Measurements from ENCODE around the gene PRR22.

The PRR22 gene

DNA sequence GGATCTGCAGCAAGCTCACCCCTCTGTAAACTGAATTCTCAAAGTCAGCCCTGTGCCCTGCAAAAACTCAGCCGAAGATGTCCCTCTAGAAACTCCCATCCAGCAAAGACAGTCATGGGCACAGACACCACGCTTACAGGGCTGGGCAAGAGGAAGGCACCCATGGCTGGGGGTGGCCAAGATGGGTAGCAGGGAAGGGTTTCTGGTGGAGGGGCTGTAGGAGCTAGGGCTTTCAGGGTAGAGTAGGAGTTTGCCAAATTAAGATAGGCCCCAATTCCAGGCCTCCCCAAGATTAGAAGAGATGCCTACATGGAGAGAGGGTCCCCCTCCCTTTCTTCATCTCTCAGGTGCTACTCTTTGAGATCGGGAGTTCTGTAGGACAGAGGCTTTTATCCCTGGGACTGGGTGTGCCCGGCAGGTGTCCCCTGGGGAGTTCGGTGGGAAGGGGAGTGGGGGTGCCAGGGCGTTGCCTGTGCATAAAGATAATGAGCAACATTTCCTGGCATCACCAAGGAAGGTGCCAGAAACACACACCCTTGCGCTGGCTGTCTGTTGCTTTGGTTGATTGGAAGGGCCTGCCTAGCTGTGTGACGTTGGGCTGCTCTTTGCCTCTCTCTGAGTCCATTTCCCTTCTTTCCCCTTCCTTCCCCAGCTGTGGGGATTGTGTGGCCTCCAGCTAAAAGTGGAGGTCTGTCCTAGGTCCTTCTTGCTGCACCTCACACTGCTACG is 29.7 kb upstream of the PRR22 start:
- DNase-seq (ENCODE audit: low read depth in 2 of 2) = no peak

DNA sequence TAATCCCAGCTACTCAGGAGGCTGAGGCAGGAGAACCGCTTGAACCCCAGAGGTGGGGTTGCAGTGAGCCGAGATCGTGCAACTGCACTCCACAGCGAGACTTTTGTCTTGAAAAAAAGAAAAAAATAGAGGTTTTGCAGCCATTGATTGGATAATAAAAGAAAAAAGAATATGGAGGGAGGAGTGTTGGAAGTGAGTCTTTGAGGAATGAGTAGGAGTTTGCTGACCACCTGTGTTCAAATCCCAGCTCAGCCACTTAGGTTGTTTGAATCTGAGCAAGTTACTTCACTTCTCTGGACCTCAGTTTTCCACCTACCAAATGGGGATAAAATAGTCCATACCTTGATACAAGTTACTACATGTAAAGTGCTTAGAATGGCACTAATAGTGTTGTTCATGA is 26.6 kb upstream of the PRR22 start:
- no peak for DNase-seq (ENCODE audit: low read depth in 2 of 2)

DNA sequence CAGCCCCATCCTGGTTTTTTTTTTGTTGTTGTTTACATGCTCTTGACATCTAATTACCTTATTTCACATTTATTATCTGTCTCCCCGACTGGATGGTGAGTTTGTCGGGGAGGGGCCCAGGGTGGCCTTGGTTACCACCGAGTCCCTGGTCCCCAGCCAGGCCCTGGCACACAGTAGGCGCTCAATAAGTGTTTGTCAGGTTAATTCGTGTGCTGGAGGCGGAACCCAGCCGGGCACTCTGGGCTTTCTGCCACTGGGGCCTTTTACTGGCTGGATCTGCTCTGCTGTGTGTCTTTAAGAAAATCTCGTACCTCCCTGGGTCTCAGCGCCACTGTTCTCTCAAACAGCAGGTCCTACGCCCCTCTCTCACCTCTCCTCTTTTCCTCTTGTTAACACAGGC is 24.9 kb upstream of the PRR22 start:
- no peak for DNase-seq (ENCODE audit: low read depth in 2 of 2)

DNA sequence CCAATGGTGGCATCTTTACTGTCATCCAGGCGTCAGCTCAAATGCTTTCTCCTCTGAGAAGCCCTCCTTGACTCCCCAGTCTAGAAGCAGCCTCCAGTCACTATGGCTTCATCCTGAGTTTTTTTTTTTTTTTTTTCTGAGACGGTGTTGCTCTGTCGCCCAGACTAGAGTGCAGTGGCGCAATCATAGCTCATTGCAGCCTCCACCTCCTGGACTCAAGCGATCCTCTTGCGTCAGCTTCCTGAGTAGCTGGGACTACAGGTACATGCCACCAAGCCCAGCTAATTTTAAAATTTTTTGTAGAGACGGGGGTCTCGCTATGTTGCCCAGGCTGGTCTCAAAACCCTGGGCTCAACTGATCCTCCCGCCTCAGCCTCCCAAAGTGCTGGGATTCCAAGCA is 24.5 kb upstream of the PRR22 start:
- no peak for DNase-seq (ENCODE audit: low read depth in 2 of 2)

DNA sequence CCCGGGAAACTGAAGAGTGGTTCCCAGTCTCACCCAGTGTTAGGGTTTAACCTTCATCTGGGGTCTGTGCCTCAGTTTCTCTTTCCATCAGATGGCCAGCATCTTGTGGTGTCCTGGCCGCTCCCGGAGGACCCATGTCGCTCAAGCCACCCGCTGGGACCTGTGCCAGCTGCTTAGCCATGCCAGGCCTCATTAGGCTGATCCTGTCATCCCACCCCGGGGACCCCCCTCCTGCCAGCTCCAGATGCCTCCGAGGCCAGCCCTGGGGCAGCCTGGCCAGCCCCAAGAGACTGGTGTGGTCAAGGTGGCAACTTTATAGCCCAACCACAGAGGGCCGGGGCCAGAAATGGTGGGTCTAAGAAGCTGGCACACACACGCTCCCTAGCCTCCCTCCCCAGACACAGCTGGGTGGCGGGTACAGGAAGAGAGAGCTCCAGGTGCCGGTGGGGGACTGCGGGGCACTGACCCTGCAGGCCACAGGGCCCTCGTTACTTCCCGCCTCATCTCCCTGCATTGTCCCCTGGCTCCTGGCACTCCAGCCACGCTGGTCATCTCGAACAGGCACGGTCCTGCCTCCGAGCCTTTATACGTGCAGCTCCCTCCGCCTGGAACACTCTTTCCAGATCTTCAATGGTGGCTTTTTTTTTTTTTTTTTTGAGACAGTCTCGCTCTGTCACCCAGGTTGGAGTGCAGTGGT is 23.7 kb upstream of the PRR22 start:
- DNase-seq (ENCODE audit: low read depth in 2 of 2) = no peak

DNA sequence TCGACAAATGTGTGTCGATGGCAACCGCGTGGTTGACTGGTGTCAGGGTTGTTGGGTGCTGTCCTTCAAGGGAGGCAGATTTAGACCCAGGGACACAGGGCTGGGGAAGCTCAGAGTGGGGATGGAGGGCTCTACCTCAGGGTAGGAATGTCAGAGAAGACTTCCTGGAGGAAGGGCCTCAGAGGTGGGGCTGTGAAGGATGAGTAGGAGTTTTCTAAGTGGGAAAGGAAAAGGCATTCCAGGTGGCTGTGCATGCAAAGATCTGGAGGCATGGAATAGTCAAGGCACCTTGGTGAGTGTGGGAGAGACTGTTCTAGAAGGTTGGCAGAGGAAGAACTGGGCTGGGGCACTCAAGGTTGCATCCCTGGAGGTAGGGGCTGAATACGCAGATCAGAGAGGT is 22.4 kb upstream of the PRR22 start:
- DNase-seq (ENCODE audit: low read depth in 2 of 2) = no peak

DNA sequence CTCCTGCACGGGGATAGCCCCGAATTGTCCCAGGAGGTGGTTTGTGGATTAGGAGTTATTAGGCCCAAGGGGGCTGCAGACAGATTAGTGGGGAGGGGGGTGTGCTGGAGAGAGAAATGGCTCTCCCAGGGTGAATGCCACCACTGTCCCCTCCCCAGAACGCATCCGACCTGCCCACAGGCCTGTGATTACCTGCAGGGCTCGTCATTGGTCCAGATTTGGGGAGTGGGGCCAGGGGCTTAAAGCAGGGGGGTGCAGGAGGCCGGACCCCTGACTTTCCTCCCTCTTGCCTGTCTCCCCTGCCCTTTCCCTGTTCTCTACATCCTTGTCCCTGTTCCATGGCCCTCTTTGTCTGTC is 21.6 kb upstream of the PRR22 start:
- no peak for DNase-seq (ENCODE audit: low read depth in 2 of 2)

DNA sequence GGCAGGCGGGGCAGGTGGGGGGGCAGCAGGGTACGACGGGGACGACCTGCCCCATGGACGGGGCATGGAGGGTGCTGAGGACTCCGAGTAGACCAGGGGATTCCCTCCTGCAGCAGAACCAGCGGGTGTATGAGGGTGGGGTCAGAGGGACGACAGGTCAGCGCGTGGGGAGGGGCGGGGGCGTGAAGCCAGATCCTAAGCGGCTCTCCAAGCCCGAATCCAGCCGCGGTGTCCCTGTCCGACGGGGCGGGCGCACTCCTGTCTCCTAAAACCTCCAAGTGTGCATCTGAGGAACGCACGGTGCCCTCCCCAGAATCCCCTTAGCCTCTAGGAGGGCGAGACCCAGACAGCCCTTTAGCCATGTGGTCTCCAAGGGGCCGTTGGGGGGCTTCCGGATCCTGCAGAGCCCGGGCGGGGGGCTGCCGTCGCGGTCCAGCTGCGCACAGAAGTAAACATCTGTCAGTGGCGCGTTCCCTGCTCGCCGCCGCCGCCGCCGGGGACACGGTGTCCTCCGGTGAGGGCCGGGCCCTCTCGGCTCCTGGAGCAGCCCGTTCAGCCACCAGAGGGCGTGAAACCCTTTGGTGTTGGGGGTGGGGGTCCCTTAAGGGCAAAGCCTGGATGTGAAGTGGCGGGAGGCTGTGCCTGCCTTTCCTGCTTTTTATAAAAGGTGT is 21.1 kb upstream of the PRR22 start:
- DNase-seq (ENCODE audit: low read depth in 2 of 2) = no peak

DNA sequence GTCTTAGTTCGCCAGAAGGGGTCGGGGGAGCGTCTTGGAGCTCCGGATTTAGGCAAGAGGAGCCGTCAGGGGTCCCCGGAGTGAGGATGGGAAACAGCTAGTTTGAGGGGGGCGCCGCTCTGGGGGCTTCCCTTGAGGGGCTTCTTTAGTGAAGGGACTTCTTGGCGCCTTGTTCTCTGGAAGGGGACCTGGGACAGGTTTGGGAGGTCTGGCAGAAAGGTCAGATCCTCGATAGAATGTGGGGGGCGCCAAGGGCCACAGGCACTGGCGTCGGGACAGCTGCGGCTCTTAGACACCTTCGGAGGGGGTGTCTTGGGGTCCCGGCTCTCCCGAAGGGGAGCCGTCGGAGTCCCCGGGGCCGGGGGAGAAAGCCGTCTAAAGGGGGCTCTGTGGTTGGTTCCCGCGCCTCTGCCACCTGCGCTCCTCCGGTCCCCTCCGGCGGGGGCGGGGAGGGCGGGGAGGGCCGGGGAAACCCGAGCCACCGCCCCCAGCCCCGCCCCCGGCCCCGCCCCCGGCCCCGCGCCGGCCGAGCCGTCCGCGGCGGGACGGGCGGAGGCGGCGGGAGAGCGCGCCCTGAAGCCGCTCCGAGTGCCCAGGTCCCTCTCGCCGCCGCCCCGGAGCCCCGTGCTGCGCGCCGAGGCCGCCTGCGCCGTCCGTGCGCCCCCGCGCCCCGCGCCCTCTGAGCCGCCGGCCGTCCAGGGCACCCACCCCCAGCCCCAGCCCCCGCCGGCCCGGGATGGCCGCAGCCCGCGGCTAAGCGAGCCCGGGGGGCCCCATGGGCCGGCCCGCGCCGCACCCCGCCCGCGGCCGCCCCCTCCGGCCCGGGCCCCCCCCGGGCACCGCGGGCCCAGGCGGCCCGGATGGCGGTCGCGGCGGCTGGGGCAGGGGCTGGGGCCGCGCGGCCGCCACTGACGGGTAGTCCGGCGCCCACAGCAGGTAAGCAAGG is 20.2 kb upstream of the PRR22 start, which contains the start of gene NRTN:
Gene NRTN, plus strand, starts transcription at position 552 of the 946 bp plus-strand sequence. CDS start 19,099 bp downstream, outside the sequence.
- DNase-seq (ENCODE audit: low read depth in 2 of 2) = no peak

DNA sequence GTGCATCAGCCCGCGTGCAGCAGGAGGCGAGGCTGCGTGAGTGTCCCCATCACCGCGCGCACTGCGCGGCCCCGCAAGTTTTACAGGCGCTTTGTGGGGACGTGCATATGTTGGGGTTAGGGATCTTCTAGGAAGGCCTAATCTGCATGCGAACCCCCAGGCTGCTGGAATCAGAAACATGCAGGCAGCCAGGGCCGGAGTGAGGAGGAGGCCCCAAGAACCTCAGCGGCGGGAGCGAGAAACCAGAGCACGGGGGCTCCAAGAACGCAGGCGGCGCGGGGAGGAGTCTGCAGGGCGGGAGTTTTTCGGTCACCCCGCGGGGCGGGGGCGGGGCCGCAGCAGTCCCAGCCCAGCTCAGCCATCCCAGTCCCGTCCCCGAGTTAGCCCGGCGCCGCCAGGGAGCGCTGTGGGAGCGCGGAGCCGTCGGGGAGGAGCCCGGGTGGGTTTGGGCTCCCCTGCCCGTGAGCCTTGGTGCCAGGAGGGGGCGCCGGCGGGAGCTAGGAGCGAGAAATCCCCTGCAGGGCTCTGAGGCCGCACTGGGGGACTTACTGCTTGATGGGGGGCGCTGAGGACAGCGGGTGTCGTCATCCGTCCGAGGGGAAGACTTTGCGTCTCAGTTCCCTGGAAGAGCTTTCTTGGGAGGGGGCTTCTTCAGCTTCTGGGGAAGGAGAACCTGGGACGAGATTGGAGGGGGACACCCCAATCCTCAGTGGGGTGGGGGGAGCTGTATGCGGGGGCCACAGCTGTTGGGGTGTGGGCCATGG is 19.4 kb upstream of the PRR22 start:
- peak; percentile 74 to 76 for DNase-seq (ENCODE audit: low read depth in 2 of 2)

DNA sequence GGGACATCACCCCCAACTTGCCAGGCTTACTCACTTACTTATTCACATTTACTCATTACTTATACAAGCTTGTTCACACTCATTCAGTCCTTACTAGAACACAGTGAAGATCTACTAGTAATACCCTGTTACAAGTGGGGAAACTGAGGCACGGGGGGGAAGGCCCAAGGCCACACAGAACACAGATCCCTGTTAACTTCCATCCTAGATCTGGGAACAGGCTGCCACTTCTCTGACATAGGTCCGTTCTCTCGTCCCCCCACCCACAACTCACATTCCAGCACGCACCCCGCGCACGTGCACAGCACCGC is 18.9 kb upstream of the PRR22 start:
- DNase-seq (ENCODE audit: low read depth in 2 of 2) = no peak

DNA sequence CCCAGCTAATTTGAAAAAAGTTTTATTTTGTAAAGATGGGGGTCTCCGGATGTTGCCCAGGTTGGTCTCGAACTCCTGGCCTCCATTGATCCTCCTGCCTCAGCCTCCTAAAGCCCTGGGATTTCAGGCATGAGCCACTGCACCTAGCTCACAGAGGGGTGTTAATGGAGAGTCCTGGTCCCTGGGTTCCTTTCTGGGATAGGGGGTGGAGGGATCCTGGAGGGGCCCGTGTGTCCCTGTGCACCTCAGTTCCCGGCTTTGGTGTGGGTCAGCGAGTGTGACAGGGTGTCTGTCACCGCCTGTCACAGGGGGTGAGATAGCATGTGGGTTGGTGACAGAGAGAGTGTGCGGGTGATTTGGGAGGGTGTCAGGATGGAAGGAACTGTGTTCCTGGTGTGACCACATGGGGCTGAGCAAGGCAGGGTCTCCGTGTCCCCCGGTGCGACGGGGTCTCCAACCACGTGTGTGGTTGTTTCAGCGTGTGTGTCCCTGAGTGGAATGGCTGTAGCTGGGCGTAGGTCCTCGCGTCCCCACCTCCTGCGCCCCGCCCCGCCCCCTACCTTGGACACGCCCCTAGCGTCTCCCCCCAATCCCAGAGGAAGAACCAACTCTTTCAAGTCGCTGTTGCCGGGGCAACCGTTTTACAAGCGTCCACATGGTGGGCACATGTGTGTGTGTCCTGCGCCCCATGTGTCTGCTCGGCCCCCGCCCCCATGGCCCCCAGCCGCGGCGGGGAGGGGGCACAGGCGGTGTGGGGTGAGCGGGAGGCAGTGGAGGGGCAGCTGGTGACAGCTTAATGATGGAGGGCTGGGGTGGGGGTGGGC is 17.5 kb upstream of the PRR22 start:
- no peak for DNase-seq (ENCODE audit: low read depth in 2 of 2)

DNA sequence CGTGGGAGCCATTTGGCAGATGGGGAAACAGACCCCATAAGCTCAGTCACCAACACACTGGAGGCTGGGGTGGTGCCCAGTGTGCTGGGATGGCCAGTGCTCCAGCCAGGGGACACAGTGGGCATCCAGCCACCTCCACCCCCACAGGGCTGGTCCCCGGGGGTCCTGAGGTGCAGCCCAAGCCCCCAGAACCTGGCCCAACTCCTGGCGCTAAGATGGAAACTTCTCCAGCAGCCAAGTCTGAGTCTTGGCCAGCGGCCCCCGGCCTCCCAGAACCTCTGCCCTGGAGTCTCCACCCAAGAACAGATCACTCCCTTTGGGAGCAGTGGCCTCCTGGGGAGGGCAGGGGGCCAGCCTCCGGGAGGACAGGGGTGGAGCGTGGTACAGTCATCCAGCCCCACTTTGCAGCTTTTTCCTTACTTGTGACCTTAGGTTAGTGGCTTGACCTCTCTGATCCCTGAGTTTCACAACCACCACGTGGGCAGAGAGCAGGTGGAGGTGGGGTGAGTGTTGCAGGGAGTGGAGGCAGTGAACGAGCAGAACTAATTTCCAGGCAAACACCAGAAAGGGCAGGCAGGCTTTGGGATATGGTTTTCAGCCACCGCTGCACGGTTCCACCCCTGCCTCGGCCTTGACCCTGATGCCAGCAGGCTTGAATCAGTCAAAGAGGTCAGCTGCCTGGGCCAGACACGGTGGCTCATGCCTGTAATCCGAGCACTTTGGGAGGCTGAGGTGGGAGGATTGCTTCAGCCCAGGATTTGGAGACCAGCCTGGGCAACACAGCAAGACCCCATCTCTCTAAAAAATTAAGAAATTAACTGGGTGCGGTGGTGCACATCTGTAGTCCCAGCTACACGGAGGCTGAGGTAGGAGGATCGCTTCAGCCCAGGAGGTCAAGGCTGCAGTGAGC is 16.1 kb upstream of the PRR22 start:
- no peak for DNase-seq (ENCODE audit: low read depth in 2 of 2)

DNA sequence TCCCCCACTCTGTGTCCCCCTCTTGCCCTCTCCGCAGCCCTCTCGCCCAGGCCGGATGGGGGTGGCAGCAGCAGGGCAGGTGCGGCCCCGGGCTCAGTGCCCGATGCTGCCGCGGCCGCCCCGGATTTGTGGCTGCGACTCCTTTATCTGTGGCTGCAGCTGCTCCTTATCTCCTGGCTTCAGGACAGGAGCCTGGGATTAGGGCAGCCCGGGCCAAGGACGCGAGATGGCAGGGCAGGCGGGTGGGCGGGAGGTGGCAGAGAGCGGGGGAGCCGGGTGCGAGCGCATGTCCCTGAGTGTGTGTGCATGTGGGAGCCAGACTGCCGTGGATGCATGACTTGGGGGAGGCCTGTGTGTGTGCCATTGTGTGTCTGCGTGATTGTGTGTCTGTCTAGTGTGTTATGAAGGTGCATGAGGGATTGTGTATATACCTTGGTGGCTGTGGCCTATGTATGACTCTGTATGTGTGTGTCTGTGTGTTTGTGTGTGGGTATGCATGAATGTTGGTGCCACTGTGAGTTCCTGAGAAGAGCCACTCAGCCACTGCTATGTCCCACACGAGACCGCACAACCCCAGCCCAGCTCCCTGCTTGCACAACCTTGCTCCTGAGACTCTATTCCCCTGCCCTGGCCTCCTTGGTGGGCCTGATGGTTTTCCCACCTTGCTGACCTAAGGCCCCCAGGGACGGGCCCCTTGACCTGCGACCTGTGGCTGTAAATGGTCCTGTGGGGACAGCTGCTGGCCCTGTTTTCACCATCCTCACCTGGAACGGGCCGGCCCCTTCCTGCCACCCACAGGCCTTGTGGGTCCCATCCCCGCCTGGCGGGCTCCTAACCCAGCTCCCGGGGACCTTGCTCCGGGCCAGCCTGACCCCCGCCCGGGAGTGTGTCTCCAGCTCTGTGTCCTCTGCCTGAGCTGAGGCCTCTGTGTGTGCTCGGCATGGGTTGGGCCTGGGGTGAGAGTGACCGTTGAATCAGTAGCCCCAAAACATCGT is 15.0 kb upstream of the PRR22 start:
- DNase-seq (ENCODE audit: low read depth in 2 of 2) = no peak

DNA sequence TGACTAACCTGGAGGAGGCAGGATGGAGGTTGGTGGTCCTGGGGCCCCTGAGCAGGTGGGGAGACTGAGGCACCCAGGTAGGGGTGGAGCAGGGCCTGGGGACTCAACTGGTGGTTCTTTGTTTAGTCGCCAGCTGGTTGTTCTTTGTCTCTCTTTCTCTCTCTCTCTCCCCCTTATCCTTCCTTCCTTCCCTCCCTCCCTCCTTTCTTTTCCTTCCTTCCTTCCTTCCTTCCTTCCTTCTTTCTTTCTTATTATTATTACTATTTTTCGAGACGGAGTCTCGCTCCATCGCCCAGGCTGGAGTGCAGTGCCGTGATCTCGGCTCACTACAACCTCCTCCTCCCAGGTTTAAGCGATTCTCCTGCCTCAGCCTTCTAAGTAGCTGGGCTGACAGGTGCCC is 13.7 kb upstream of the PRR22 start:
- DNase-seq (ENCODE audit: low read depth in 2 of 2) = no peak

DNA sequence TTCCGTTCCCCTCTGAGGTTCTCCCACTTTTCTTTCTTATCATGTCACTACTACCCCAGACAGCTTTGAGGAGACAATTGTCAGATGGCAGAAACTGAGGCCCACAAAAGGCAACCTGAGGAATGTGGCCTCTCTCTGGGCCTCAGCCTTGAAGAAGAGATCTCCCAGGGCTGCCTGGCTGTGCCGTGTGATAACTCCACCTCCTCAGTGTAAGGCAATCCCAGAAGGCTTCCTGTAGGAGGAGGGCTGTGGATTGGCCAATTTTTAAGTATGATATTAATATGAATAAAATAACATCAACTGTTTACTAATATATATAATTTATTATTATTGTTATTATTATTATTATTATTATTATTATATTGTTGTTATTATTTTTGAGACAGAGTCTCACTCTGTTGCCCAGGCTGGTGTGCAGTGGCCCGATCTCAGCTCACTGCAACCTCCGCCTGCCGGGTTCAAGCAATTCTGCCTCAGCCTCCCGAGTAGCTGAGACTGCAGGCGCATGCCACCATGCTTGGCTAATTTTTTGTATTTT is 10.9 kb upstream of the PRR22 start:
- no peak for DNase-seq (ENCODE audit: low read depth in 2 of 2)

DNA sequence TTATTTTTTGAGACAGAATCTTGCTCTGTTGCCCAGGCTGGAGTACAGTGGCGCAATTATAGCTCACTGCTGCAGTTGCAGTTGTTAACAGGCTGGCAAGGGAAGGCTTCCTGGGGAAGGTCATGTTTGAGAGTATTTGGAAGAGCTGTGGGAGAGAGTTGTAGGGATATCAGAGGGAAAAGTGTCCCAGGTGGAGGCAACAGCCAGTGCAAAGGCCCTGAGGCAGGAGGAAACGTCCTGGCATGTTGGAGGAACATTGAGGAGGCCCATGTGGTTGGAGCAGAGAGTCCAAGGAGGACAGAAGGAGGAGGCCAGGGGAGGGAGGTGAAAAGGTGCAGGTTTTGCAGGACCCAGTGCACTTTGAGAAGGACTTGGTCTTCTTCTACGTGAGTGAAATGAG is 8.6 kb upstream of the PRR22 start:
- no peak for DNase-seq (ENCODE audit: low read depth in 2 of 2)

DNA sequence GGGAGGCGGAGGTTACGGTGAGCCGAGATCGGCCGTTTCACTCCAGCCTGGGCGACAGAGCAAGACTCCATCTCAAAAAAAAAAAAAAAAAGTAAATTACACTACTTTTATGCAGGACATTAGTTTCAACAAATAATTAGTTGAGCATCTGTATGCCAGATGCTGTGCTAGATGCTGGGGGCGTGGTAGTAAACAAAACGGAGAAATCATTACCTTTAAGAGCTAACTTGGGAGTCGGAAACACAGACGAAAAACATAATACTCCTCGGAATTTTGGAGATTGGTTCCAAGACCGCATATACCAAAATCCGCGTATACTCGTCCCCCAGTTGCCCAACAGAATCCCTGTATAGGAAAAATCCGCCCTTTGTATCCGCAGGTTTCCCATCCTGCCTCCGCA is 7.7 kb upstream of the PRR22 start:
- DNase-seq (ENCODE audit: low read depth in 2 of 2) = no peak

Measured in activated CD8-positive, alpha-beta memory T cell treated with anti-CD3 and anti-CD28 coated beads for 4 hours (primary cell).